Femur (tissue), 1 donor: ENCODE data around the gene ERF.

Experiments used
- DNase-seq: peaks from one replicate; pipeline ENCODE4 v3.0.0-alpha.2; 2017

The ERF gene

GRCh38 chr19:42287017-42287826, 32.3 kb upstream of the ERF start:
- peak; percentile 24 for DNase-seq

GRCh38 chr19:42286349-42287016, 31.6 kb upstream of the ERF start:
- DNase-seq = peak; percentile 72

GRCh38 chr19:42285988-42286348, 31.0 kb upstream of the ERF start:
- no peak for DNase-seq

- DNase-seq = peak; percentile 52
Observed at GRCh38 chr19:42285541-42285941, 30.6 kb upstream of the ERF start.

GRCh38 chr19:42284591-42285341, 29.8 kb upstream of the ERF start:
- peak; percentile 49 for DNase-seq

- DNase-seq = peak; percentile 91
Observed at GRCh38 chr19:42284066-42284501, 29.2 kb upstream of the ERF start.

- peak; percentile 98 for DNase-seq
Observed at GRCh38 chr19:42283188-42284065, 28.5 kb upstream of the ERF start.

- DNase-seq = peak; percentile 51
Observed at GRCh38 chr19:42282819-42283187, 27.9 kb upstream of the ERF start.

GRCh38 chr19:42281827-42282762, 27.2 kb upstream of the ERF start:
- peak; percentile 71 for DNase-seq

- peak; percentile 83 for DNase-seq
Observed at GRCh38 chr19:42281146-42281826, 26.4 kb upstream of the ERF start.

- no peak for DNase-seq
Observed at GRCh38 chr19:42280815-42281145, 25.9 kb upstream of the ERF start.

GRCh38 chr19:42279902-42280814, 25.2 kb upstream of the ERF start:
- peak; percentile 96 for DNase-seq

- peak; percentile 22 for DNase-seq
Observed at GRCh38 chr19:42279155-42279901, 24.4 kb upstream of the ERF start.

GRCh38 chr19:42278452-42279154, 23.7 kb upstream of the ERF start:
- DNase-seq = peak; percentile 60

GRCh38 chr19:42277821-42278451, 23.0 kb upstream of the ERF start:
- DNase-seq = peak; percentile 78

- DNase-seq = no peak
Observed at GRCh38 chr19:42276821-42277220, 21.9 kb upstream of the ERF start.

GRCh38 chr19:42276284-42276683, 21.4 kb upstream of the ERF start:
- peak; percentile 21 for DNase-seq

GRCh38 chr19:42275517-42275916, 20.6 kb upstream of the ERF start:
- DNase-seq = no peak
